PC-3 (cell line): Measurements from ENCODE around the gene DBNL. TPM values are rescaled to one million over a fixed set of nuclear protein-coding genes. Genes with fewer than 3 reads are reported as not detected.

Experiments used
- ATAC-seq: fragments of 200-7000 bp; cut with Tn5 transposase; 2 replicates; pipeline ENCODE4 v1.9.1; 2020; ENCODE audit warnings: mild to moderate bottlenecking, moderate library complexity
- BruUV-seq: library from RNA; stranded (reverse); fragments of 400-500 nt; replicated peaks from 2 replicates; lab custom pipeline; 2021; lab: Mats Ljungman, UMichigan
- CTCF ChIA-PET: fragments of 300-600 bp; sonication (Branson Sonifier 250); formaldehyde crosslinking; loops from one replicate; lab custom pipeline; 2022; ENCODE audit warnings: antibody characterized with exemption; lab: Charles Lee
- POLR2A ChIA-PET: fragments of 300-600 bp; sonication (Branson Sonifier 250); formaldehyde crosslinking; loops from one replicate; lab custom pipeline; 2022; ENCODE audit warnings: antibody characterized with exemption; ENCODE audit not compliant: unreplicated experiment; lab: Charles Lee
- DNase-seq: peaks from one replicate; pipeline ENCODE4 v3.0.0-alpha.2; 2015
- H2AFZ ChIP-seq: fragments of 300-600 bp; sonication (generic); 2 replicates; pipeline ENCODE4 v1.6.0; 2016; ENCODE audit warnings: antibody characterized with exemption, low read length
- H3F3A ChIP-seq: fragments of 300-600 bp; sonication (generic); one replicate; pipeline ENCODE4 v1.6.0; 2017; ENCODE audit warnings: antibody characterized with exemption, low read length, control low read depth, mild to moderate bottlenecking; ENCODE audit not compliant: unreplicated experiment
- H3K27ac ChIP-seq: fragments of 300-600 bp; sonication (generic); 2 replicates; pipeline ENCODE4 v1.5.1; 2016; ENCODE audit warnings: mild to moderate bottlenecking, low read length
- H3K27me3 ChIP-seq: fragments of 300-600 bp; sonication (generic); 2 replicates; pipeline ENCODE4 v1.6.1; 2016; ENCODE audit warnings: low read length, mixed read lengths
- H3K36me3 ChIP-seq: fragments of 300-600 bp; sonication (generic); 2 replicates; pipeline ENCODE4 v1.6.1; 2016; ENCODE audit warnings: low read depth, mixed run types, low read length, mixed read lengths
- H3K4me1 ChIP-seq: fragments of 300-600 bp; sonication (generic); 2 replicates; pipeline ENCODE4 v1.5.1; 2016; ENCODE audit warnings: low read length; ENCODE audit not compliant: insufficient read depth
- H3K4me2 ChIP-seq: fragments of 300-600 bp; sonication (generic); 2 replicates; pipeline ENCODE4 v1.6.0; 2016; ENCODE audit warnings: low read length
- H3K4me3 ChIP-seq: fragments of 300-600 bp; sonication (generic); 2 replicates; pipeline ENCODE4 v1.5.1; 2016; ENCODE audit warnings: mild to moderate bottlenecking, low read length, mixed read lengths
- H3K79me2 ChIP-seq: fragments of 300-600 bp; sonication (generic); 2 replicates; pipeline ENCODE4 v1.6.1; 2017; ENCODE audit warnings: low read length, mixed read lengths
- H3K9ac ChIP-seq: fragments of 300-600 bp; sonication (generic); 2 replicates; pipeline ENCODE4 v1.6.0; 2016; ENCODE audit warnings: mild to moderate bottlenecking, low read length
- H3K9me2 ChIP-seq: fragments of 300-600 bp; sonication (generic); replicated peaks from 2 replicates; pipeline ENCODE4 v1.6.1; 2016; ENCODE audit warnings: mixed run types, low read length, mixed read lengths
- H3K9me3 ChIP-seq: fragments of 300-600 bp; sonication (generic); 2 replicates; pipeline ENCODE4 v1.6.1; 2016; ENCODE audit warnings: low read length, mixed read lengths
- H4K20me1 ChIP-seq: fragments of 300-600 bp; sonication (generic); 2 replicates; pipeline ENCODE4 v1.6.1; 2016; ENCODE audit warnings: low read length, mixed read lengths
- EZH2 ChIP-seq: fragments of 300-600 bp; sonication (generic); IDR thresholded peaks from one replicate; pipeline ENCODE4 v1.6.1; 2017; ENCODE audit warnings: antibody characterized with exemption, mild to moderate bottlenecking, low read length; ENCODE audit not compliant: unreplicated experiment
- EZH2phosphoT487 ChIP-seq: fragments of 300-600 bp; sonication (generic); IDR thresholded peaks from 2 replicates; pipeline ENCODE4 v1.6.1; 2018; ENCODE audit warnings: mild to moderate bottlenecking, antibody characterized with exemption, low read length, borderline replicate concordance
- intact Hi-C: fragments of 100-400 bp; cut with micrococcal nuclease; formaldehyde crosslinking; loops from 2 replicates; pipeline ENCODE4 v1.9.0; 2023
- total RNA-seq: library from RNA; depleted of rRNA; stranded (reverse); fragments of >200 nt; gene quantifications from 2 replicates; pipeline ENCODE4 v1.2.3, GENCODE V29; 2014
- TF ChIP-seq, protein P1 (sequence below): fragments of 300-600 bp; sonication (generic); conservative IDR thresholded peaks from 2 replicates; pipeline ENCODE4 v1.5.1; 2017; ENCODE audit warnings: antibody characterized with exemption, low read depth, mild to moderate bottlenecking, low read length

Gene DBNL
- total RNA-seq, 1 experiment from 2014 or later = 108 TPM

DNA sequence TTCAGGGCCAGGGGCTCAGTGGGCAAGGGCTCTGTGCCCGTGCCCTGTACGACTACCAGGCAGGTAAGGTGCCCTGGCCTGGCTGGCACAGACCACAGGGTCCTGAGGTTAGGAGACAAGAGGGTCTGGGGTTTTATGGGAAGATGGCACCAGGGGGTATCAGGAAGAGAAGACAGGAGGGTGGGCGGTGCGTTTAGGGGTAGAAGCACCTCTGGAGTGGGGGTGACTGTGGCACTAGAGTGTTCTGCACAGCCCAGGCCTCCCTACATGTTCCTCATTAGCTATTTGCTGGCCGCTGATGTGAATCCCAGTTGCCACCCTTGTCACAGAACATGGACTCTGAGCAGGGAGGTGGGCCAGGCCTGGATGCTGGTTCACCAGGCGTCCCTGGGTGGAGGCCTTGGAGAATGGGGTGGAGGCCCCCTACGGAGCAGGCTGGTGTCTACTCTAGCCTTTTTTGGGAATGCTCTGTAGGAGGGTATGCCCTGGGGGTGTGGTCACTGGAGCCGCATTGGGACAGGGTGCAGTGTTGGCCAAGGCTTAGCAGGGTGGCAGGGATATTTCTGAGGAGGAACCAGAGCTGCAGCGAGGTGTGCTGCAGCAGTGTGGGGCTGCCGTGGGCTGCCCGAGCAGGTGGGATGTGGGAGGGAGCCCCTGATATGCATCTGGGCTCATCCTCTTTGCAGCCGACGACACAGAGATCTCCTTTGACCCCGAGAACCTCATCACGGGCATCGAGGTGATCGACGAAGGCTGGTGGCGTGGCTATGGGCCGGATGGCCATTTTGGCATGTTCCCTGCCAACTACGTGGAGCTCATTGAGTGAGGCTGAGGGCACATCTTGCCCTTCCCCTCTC lies 15.8 kb downstream of the DBNL start:
- intact Hi-C loops = no loop called here

DNA sequence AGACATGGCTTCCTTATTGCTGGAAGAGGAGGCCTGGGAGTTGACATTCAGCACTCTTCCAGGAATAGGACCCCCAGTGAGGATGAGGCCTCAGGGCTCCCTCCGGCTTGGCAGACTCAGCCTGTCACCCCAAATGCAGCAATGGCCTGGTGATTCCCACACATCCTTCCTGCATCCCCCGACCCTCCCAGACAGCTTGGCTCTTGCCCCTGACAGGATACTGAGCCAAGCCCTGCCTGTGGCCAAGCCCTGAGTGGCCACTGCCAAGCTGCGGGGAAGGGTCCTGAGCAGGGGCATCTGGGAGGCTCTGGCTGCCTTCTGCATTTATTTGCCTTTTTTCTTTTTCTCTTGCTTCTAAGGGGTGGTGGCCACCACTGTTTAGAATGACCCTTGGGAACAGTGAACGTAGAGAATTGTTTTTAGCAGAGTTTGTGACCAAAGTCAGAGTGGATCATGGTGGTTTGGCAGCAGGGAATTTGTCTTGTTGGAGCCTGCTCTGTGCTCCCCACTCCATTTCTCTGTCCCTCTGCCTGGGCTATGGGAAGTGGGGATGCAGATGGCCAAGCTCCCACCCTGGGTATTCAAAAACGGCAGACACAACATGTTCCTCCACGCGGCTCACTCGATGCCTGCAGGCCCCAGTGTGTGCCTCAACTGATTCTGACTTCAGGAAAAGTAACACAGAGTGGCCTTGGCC lies 16.6 kb downstream of the DBNL start:
- Histone ChIP-seq H2AFZ (no peak overlapping the region), H3K27ac (no peak overlapping the region), H3K4me2 (no peak overlapping the region), H3K79me2 (0 out of 2 replicates have a peak, but pooled peaks cover under 1% of the 10 kb centered on the region), H3K36me3 (peaks cover 39% of the 10 kb centered on the region; the same call in 1 of the 2 replicates), H3K27me3 (no peaks in the 10 kb centered on the region), H3F3A (no peaks in the 10 kb centered on the region), H4K20me1 (no peaks in the 10 kb centered on the region; the same call in 1 of the 2 replicates), H3K9ac (no peak overlapping the region), H3K9me2 (no peaks in the 10 kb centered on the region), H3K4me3 (no peak overlapping the region), H3K9me3 (no peaks in the 10 kb centered on the region), H3K4me1 (no peaks in the 10 kb centered on the region)
- DNase-seq = no peak
- ChIA-PET POLR2A (no interaction called here), CTCF (no interaction called here)
- intact Hi-C loops = no loop called here
- TF ChIP-seq, protein P1, sequence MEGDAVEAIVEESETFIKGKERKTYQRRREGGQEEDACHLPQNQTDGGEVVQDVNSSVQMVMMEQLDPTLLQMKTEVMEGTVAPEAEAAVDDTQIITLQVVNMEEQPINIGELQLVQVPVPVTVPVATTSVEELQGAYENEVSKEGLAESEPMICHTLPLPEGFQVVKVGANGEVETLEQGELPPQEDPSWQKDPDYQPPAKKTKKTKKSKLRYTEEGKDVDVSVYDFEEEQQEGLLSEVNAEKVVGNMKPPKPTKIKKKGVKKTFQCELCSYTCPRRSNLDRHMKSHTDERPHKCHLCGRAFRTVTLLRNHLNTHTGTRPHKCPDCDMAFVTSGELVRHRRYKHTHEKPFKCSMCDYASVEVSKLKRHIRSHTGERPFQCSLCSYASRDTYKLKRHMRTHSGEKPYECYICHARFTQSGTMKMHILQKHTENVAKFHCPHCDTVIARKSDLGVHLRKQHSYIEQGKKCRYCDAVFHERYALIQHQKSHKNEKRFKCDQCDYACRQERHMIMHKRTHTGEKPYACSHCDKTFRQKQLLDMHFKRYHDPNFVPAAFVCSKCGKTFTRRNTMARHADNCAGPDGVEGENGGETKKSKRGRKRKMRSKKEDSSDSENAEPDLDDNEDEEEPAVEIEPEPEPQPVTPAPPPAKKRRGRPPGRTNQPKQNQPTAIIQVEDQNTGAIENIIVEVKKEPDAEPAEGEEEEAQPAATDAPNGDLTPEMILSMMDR = no peak
- TF ChIP-seq EZH2phosphoT487 = no peak
- TF ChIP-seq EZH2 = no peak
- ATAC-seq = no peak
- BruUV-seq = no TSS peak

More for the DNA sequence above, 15.8 kb downstream of the DBNL start:
- Histone ChIP-seq H3K9me2 (no peaks in the 10 kb centered on the region), H3K4me2 (no peak overlapping the region), H3F3A (no peaks in the 10 kb centered on the region), H3K27me3 (no peaks in the 10 kb centered on the region), H3K4me3 (no peak overlapping the region), H4K20me1 (no peaks in the 10 kb centered on the region; the same call in 1 of the 2 replicates), H3K9ac (no peak overlapping the region), H3K4me1 (no peaks in the 10 kb centered on the region), H3K79me2 (0 out of 2 replicates have a peak, but pooled peaks cover 2% of the 10 kb centered on the region), H3K36me3 (peaks cover 39% of the 10 kb centered on the region; the same call in 1 of the 2 replicates), H3K27ac (no peak overlapping the region), H3K9me3 (no peaks in the 10 kb centered on the region), H2AFZ (no peak overlapping the region)
- ChIA-PET CTCF (no interaction called here), POLR2A (no interaction called here)
- no TSS peak for BruUV-seq
- ATAC-seq (no peak), DNase-seq (no peak)
- TF ChIP-seq EZH2 (no peak), EZH2phosphoT487 (no peak)
- TF ChIP-seq, protein P1 = no peak
